ENCODE measurements around the gene NDST3.

The NDST3 gene

GRCh38 chr4:118193421-118193820 lies 159.1 kb downstream of the NDST3 start:
- no peak overlapping the region for H3K27ac ChIP-seq (ENCODE audit: low read length)
- H3K79me2 ChIP-seq (ENCODE audit: low read length): no peaks in the 10 kb centered on the region
- no peak overlapping the region for H3K9ac ChIP-seq (ENCODE audit: low read length)
- H3K27me3 ChIP-seq (replicated peaks; ENCODE audit: insufficient read depth, low read length): no peaks in the 10 kb centered on the region
- H3K4me2 ChIP-seq (ENCODE audit: low read depth, low read length): no peak overlapping the region
- no peak overlapping the region for H2AFZ ChIP-seq (ENCODE audit: low read length)
- no peaks in the 10 kb centered on the region for H3F3A ChIP-seq (ENCODE audit: insufficient read depth, low read length)
- no peaks in the 10 kb centered on the region for H3K9me2 ChIP-seq (replicated peaks; ENCODE audit: insufficient read depth, low read length)
- H3K4me1 ChIP-seq (ENCODE audit: low read length): no peaks in the 10 kb centered on the region
- H3K36me3 ChIP-seq (replicated peaks; ENCODE audit: insufficient read depth, low read length): no peaks in the 10 kb centered on the region
- H3K9me3 ChIP-seq (replicated peaks; ENCODE audit: insufficient read depth, low read length): no peaks in the 10 kb centered on the region
- TF ChIP-seq CTCF (IDR thresholded peaks at IDR 0.05; ENCODE audit: low read length) (no peak), EZH2 (optimal IDR thresholded peaks at IDR 0.05; ENCODE audit: low read depth, low read length) (no peak), EZH2phosphoT487 (IDR thresholded peaks at IDR 0.05; ENCODE audit: low read length) (no peak)
- no peaks in the 10 kb centered on the region for H4K20me1 ChIP-seq (ENCODE audit: insufficient read depth, low read length)
- no peak for DNase-seq
- no peak overlapping the region for H3K4me3 ChIP-seq (ENCODE audit: low read length)

GRCh38 chr4:118206627-118207026 lies 172.3 kb downstream of the NDST3 start:
- no peak overlapping the region for H3K4me2 ChIP-seq (ENCODE audit: low read depth, low read length)
- no peaks in the 10 kb centered on the region for H3K27me3 ChIP-seq (replicated peaks; ENCODE audit: insufficient read depth, low read length)
- H3F3A ChIP-seq (ENCODE audit: insufficient read depth, low read length): no peaks in the 10 kb centered on the region
- H3K79me2 ChIP-seq (ENCODE audit: low read length): no peaks in the 10 kb centered on the region
- no peak overlapping the region for H2AFZ ChIP-seq (ENCODE audit: low read length)
- no peak for DNase-seq
- H4K20me1 ChIP-seq (ENCODE audit: insufficient read depth, low read length): no peaks in the 10 kb centered on the region
- TF ChIP-seq EZH2 (optimal IDR thresholded peaks at IDR 0.05; ENCODE audit: low read depth, low read length) (no peak), EZH2phosphoT487 (IDR thresholded peaks at IDR 0.05; ENCODE audit: low read length) (no peak), CTCF (IDR thresholded peaks at IDR 0.05; ENCODE audit: low read length) (no peak)
- H3K27ac ChIP-seq (ENCODE audit: low read length): no peak overlapping the region
- H3K9me3 ChIP-seq (replicated peaks; ENCODE audit: insufficient read depth, low read length): no peaks in the 10 kb centered on the region
- no peak overlapping the region for H3K4me3 ChIP-seq (ENCODE audit: low read length)
- no peaks in the 10 kb centered on the region for H3K4me1 ChIP-seq (ENCODE audit: low read length)
- H3K9ac ChIP-seq (ENCODE audit: low read length): no peak overlapping the region
- no peaks in the 10 kb centered on the region for H3K36me3 ChIP-seq (replicated peaks; ENCODE audit: insufficient read depth, low read length)
- H3K9me2 ChIP-seq (replicated peaks; ENCODE audit: insufficient read depth, low read length): no peaks in the 10 kb centered on the region

- Histone ChIP-seq H3K9me3 (replicated peaks; ENCODE audit: insufficient read depth, low read length) (no peaks in the 10 kb centered on the region), H4K20me1 (ENCODE audit: insufficient read depth, low read length) (no peaks in the 10 kb centered on the region), H3K27me3 (replicated peaks; ENCODE audit: insufficient read depth, low read length) (no peaks in the 10 kb centered on the region), H3K4me2 (ENCODE audit: low read depth, low read length) (no peak overlapping the region), H3K27ac (ENCODE audit: low read length) (no peak overlapping the region), H3K4me1 (ENCODE audit: low read length) (no peaks in the 10 kb centered on the region), H3K9me2 (replicated peaks; ENCODE audit: insufficient read depth, low read length) (no peaks in the 10 kb centered on the region), H2AFZ (ENCODE audit: low read length) (no peak overlapping the region), H3F3A (ENCODE audit: insufficient read depth, low read length) (no peaks in the 10 kb centered on the region), H3K36me3 (replicated peaks; ENCODE audit: insufficient read depth, low read length) (no peaks in the 10 kb centered on the region), H3K9ac (ENCODE audit: low read length) (no peak overlapping the region), H3K79me2 (ENCODE audit: low read length) (no peaks in the 10 kb centered on the region), H3K4me3 (ENCODE audit: low read length) (no peak overlapping the region)
- TF ChIP-seq EZH2 (optimal IDR thresholded peaks at IDR 0.05; ENCODE audit: low read depth, low read length) (no peak), EZH2phosphoT487 (IDR thresholded peaks at IDR 0.05; ENCODE audit: low read length) (no peak), CTCF (IDR thresholded peaks at IDR 0.05; ENCODE audit: low read length) (no peak)
- no peak for DNase-seq
These were observed 178.8 kb downstream of the NDST3 start for GRCh38 chr4:118213101-118213500.
